Measurements from ENCODE around the gene PKD2. TPM values are rescaled to one million over a fixed set of nuclear protein-coding genes. Genes with fewer than 3 reads are reported as not detected.

The PKD2 gene
- total and polyA plus RNA-seq, 2 of the 13 experiments (the other 11 are each of a cell fraction or from before 2014, with no cell fraction given) = 5.6 to 9.1 TPM

- TF ChIP-seq MTA3 (CRISPR knock-in tag; IDR thresholded peaks at IDR 0.05) = no peak
- no peak for TF ChIP-seq ZEB1 (IDR thresholded peaks at IDR 0.05; ENCODE audit: insufficient replicate concordance, low read depth)
- no peak for TF ChIP-seq PLSCR1 (CRISPR knock-in tag; IDR thresholded peaks at IDR 0.05; ENCODE audit: borderline replicate concordance)
- no peak for TF ChIP-seq ZNF607 (CRISPR knock-in tag; IDR thresholded peaks at IDR 0.05; ENCODE audit: borderline replicate concordance)
- TF ChIP-seq HNRNPK (IDR thresholded peaks at IDR 0.05; ENCODE audit: low read depth, low read length, poor library complexity, severe bottlenecking) = no peak
- no peak for TF ChIP-seq MBNL3 (CRISPR knock-in tag; conservative IDR thresholded peaks at IDR 0.05)
- no peak for TF ChIP-seq ELF4 (CRISPR knock-in tag; IDR thresholded peaks at IDR 0.05; ENCODE audit: borderline replicate concordance)
- TF ChIP-seq ZBTB7A (CRISPR knock-in tag; IDR thresholded peaks at IDR 0.05) = no peak
- TF ChIP-seq CBX2 (IDR thresholded peaks at IDR 0.05; ENCODE audit: low read depth, low read length) = no peak
- no peak for TF ChIP-seq CBX2 (CRISPR knock-in tag; IDR thresholded peaks at IDR 0.05; ENCODE audit: low read depth)
- 0 out of 2 replicates have a peak, but pooled peaks have one; percentile 9 for TF ChIP-seq ELF3 (CRISPR knock-in tag; IDR thresholded peaks at IDR 0.05)
- no peak for TF ChIP-seq ZHX1 (CRISPR knock-in tag; IDR thresholded peaks at IDR 0.05; ENCODE audit: low read depth)
- no peak for TF ChIP-seq ZC3H4 (CRISPR knock-in tag; IDR thresholded peaks at IDR 0.05; ENCODE audit: borderline replicate concordance)
- no peak for TF ChIP-seq GMEB2 (CRISPR knock-in tag; IDR thresholded peaks at IDR 0.05; ENCODE audit: low read depth)
- no peak for TF ChIP-seq CREB3 (CRISPR knock-in tag; IDR thresholded peaks at IDR 0.05)
- TF ChIP-seq ZNF556 (CRISPR knock-in tag; IDR thresholded peaks at IDR 0.05; ENCODE audit: borderline replicate concordance) = no peak
- TF ChIP-seq ZNF562 (CRISPR knock-in tag; IDR thresholded peaks at IDR 0.05; ENCODE audit: borderline replicate concordance) = no peak
These were observed at the start of gene PKD2 (continued) for GRCh38 chr4:88007304-88008121.

Data from HepG2 (cell line).